GM12873 (cell line): Measurements from ENCODE around the gene TJP2.

Experiments
- TF ChIP-seq, protein P1 (sequence below): IDR thresholded peaks from 2 replicates; pipeline ENCODE4 v1.5.1; 2012; ENCODE audit warnings: low read depth, mild to moderate bottlenecking, moderate library complexity, low read length, control low read depth; ENCODE audit not compliant: insufficient read depth; ENCODE audit errors: missing control alignments

TJP2 gene

GRCh38 chr9:69184266-69184665 is 10.2 kb downstream of the TJP2 start:
- TF ChIP-seq, protein P1, sequence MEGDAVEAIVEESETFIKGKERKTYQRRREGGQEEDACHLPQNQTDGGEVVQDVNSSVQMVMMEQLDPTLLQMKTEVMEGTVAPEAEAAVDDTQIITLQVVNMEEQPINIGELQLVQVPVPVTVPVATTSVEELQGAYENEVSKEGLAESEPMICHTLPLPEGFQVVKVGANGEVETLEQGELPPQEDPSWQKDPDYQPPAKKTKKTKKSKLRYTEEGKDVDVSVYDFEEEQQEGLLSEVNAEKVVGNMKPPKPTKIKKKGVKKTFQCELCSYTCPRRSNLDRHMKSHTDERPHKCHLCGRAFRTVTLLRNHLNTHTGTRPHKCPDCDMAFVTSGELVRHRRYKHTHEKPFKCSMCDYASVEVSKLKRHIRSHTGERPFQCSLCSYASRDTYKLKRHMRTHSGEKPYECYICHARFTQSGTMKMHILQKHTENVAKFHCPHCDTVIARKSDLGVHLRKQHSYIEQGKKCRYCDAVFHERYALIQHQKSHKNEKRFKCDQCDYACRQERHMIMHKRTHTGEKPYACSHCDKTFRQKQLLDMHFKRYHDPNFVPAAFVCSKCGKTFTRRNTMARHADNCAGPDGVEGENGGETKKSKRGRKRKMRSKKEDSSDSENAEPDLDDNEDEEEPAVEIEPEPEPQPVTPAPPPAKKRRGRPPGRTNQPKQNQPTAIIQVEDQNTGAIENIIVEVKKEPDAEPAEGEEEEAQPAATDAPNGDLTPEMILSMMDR: no peak

GRCh38 chr9:69186841-69187611 is 12.9 kb downstream of the TJP2 start:
- TF ChIP-seq, protein P1: no peak

- TF ChIP-seq, protein P1: no peak
Measured at GRCh38 chr9:69188975-69189374, 14.9 kb downstream of the TJP2 start.

- TF ChIP-seq, protein P1: no peak
Measured at GRCh38 chr9:69190086-69190862, 16.2 kb downstream of the TJP2 start.

DNA sequence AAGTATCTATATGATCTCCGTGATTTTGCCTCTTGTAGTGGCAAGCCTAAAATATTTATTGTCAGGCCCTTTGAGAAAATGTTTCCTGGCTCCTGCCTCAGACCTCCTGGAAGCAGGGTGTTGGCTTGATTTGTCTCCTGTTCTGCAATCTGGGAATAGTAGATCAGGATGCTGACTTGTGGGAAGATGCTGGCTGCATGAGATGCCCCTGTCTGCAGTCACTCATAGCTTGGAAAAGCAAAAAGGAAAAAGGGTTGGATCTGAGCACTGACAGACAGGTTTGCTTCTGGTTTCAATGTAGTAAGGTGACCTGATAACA is 16.7 kb downstream of the TJP2 start:
- TF ChIP-seq, protein P1: no peak

GRCh38 chr9:69191231-69191630 is 17.2 kb downstream of the TJP2 start:
- TF ChIP-seq, protein P1: no peak

DNA sequence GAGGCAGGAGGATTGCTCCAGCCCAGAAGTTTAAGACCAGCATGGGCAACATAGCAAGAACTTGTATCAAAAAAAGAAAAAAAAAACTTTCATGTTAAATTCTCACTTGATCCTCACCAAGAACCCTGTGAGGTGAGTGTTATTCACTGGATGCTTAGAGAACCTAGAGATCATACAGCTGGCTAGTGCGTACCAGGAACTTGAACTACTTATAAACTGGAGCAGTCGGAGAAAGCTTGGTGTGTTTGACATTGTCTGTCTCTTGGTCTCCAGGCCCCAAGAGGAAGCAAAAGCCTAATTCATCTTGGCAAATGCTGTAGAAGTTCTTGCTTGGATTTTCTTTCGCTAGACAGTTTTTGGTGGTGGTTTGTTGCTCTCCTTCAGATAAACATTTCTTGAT is 18.1 kb downstream of the TJP2 start:
- TF ChIP-seq, protein P1: no peak
